ENCODE measurements around the gene PM20D1. TPM values are rescaled to one million over a fixed set of nuclear protein-coding genes. Genes with fewer than 3 reads are reported as not detected.

PM20D1 gene
- total RNA-seq, 2 experiments from 2014 or later: 0.94 to 1.0 TPM

DNA sequence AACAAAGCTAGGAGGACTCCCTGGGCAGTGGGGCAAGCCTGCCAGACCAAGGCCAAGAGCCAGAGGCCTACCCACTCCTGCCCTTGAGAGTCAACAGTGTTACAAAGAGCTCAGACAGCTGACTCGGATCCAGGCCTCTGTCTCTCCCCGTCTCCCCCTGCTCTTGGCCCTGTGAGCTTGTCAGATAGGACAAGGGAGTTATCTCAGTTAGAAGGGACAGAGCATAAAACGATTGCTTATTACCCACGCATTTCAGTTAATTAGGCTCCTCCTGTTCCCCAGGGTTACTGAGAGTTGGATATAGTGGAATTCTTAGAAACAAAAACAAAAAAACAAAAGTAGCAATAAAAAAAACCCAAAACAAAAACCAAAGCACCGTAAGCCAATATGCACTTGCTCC, 38.3 kb downstream of the PM20D1 start:
- Mint-ChIP-seq H3K27ac (peak overlapping the region; percentile 89), H3K36me3 (ENCODE audit: low read depth) (peaks cover 10% of the 10 kb centered on the region), H3K9me3 (no peaks in the 10 kb centered on the region), H3K4me1 (peaks cover 39% of the 10 kb centered on the region), H3K4me3 (peak overlapping the region; percentile 79), H3K27me3 (peaks cover 9% of the 10 kb centered on the region)
- CTCF ChIA-PET: interaction anchor here (0.7 to 1.8 kb wide), 6 partner anchors 12 to 415 kb away, joined by 3 to 5 read pairs (median 3); no protein-coding TSS in a partner anchor
- POLR2A ChIA-PET: interaction anchor here (0.8 kb wide), 1 partner anchor 63 kb away, joined by 3 read pairs; no protein-coding TSS in a partner anchor
- no peak for DNase-seq

DNA sequence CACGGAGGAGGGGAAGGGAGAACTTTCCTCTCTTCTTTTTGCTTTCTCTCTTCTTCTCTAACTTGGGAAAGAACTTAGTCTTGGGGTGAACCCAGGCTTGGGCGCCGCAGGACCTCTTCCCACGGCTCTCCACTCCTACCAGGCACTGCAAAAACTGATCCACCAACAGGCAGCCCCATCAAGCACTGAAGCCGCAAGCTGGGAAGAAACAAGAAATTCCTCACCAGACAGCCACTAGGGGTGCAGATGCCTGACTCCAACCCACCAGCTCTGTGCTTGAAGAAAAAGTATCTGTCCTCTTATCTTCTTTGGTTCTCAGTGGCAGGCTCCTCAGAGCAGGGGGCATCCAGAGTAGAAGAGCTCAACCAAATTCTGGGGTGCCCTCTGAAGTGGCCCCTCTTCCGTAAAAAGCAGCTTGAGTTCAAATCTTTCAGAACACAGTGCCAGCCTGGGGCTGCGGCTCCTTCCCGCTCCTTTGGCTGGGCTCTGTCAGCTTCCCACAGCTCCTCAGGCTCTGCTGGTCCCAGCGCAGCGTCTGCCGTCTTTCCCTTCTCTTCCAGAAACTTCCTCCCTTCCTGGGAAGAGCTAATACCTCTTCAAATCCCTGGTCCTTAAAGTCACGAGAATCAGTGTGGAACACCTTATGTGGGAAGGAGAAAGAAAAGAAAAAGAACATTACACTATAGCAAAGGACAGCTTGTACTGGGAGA, 39.3 kb downstream of the PM20D1 start:
- no peak for DNase-seq
- H3K27me3 Mint-ChIP-seq: peaks cover 9% of the 10 kb centered on the region
- H3K36me3 Mint-ChIP-seq (ENCODE audit: low read depth): peaks cover 10% of the 10 kb centered on the region
- peaks cover 49% of the 10 kb centered on the region for H3K4me1 Mint-ChIP-seq
- ChIA-PET POLR2A (interaction anchor here (0.6 kb wide), 1 partner anchor 78 kb away, joined by 3 read pairs; no protein-coding TSS in a partner anchor), CTCF (interaction anchor here (0.6 to 1.8 kb wide), 4 partner anchors 11 to 414 kb away, joined by 3 to 5 read pairs (median 4); no protein-coding TSS in a partner anchor)
- H3K27ac Mint-ChIP-seq: no peak overlapping the region
- no peaks in the 10 kb centered on the region for H3K9me3 Mint-ChIP-seq
- no peak overlapping the region for H3K4me3 Mint-ChIP-seq

DNA sequence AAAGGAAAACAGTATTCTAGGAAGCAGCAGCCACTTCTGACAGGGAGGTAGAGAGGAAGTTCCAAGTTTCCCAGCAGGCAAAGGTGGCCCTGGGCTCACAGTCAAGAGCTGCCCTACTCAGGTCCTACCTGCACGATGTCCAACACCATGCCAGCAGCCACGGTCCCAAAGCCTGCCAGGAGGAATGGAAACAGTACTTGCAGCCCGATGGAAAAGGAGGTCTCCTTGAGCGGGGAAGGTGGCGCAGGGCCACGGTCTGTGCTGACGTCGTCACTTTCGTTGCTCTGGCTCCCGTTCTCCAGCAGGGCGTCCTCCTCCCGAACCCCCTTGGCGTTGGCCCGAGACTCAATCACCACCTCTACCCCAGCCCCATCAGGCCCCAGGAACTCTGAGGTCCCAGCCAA, 40.0 kb downstream of the PM20D1 start:
- Mint-ChIP-seq H3K4me3 (no peak overlapping the region), H3K27ac (no peak overlapping the region), H3K36me3 (ENCODE audit: low read depth) (peaks cover 10% of the 10 kb centered on the region), H3K9me3 (no peaks in the 10 kb centered on the region), H3K4me1 (peaks cover 56% of the 10 kb centered on the region), H3K27me3 (peaks cover 9% of the 10 kb centered on the region)
- DNase-seq: no peak
- ChIA-PET POLR2A (no interaction called here), CTCF (interaction anchor here (1.8 kb wide), 1 partner anchor 28 kb away, joined by 5 read pairs; no protein-coding TSS in a partner anchor)

DNA sequence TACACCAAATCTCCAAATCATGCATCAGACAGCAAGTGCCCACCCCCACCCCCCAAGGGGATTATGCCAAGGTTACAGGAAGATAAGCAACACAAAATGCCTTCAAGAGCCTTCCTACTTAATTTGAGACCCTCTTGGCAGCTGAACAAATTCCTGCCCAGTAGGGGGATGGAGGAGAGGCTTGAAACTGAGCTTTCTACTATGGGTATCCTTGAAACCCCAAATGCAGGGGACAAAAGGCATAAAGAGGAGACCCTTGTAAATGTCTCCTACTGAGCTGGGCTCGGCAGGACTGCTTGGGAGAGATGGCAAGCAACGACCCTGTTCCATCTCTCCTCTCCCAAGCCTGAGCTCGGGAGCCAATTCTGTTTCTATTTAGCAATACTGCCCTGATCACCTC, 40.5 kb downstream of the PM20D1 start:
- Mint-ChIP-seq H3K4me1 (peaks cover 60% of the 10 kb centered on the region), H3K9me3 (no peaks in the 10 kb centered on the region), H3K4me3 (no peak overlapping the region), H3K36me3 (ENCODE audit: low read depth) (peaks cover 10% of the 10 kb centered on the region), H3K27me3 (peaks cover 6% of the 10 kb centered on the region), H3K27ac (no peak overlapping the region)
- CTCF ChIA-PET: interaction anchor here (1.1 kb wide), 1 partner anchor 18 kb away, joined by 3 read pairs; no protein-coding TSS in a partner anchor
- POLR2A ChIA-PET: no interaction called here
- DNase-seq: no peak

DNA sequence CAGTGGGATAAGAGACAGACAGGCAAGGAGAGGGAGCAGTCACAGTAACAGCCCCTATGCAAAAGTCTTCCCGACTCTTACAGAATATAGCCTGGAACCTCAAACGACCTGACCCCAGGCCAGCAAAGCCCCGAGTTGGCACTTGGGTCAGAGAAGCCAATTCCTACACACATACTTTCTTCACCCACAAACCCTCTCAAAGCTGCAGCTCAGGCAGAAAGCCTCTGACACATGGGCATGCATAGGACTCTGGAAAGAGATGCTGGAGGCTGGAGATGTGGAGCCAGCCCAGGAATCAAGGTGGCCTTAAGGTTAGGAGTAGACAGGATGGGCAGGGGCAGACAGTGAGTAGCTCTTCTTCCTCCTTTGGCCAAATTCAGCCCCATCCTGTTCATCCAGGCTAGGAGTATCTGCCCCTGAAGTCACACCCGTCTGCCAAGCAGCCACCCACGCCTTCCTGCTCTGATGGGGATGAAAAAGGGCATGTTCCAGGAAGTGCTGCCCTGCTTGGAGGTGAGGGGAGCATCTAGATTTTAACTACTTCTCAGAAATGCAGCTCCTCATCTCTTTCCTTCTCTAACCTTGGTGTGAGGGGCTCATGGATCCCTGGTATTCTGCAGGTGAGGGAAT, 44.7 kb downstream of the PM20D1 start:
- ChIA-PET POLR2A (no interaction called here), CTCF (interaction anchor here (0.6 to 3.0 kb wide), 9 partner anchors 10 to 281 kb away, joined by 3 to 10 read pairs (median 3); no protein-coding TSS in a partner anchor)
- Mint-ChIP-seq H3K27ac (peak overlapping the region; percentile 67), H3K36me3 (ENCODE audit: low read depth) (peaks cover 7% of the 10 kb centered on the region), H3K9me3 (no peaks in the 10 kb centered on the region), H3K4me1 (peaks cover 35% of the 10 kb centered on the region), H3K4me3 (no peak overlapping the region), H3K27me3 (no peaks in the 10 kb centered on the region)
- DNase-seq: peak; percentile 23

DNA sequence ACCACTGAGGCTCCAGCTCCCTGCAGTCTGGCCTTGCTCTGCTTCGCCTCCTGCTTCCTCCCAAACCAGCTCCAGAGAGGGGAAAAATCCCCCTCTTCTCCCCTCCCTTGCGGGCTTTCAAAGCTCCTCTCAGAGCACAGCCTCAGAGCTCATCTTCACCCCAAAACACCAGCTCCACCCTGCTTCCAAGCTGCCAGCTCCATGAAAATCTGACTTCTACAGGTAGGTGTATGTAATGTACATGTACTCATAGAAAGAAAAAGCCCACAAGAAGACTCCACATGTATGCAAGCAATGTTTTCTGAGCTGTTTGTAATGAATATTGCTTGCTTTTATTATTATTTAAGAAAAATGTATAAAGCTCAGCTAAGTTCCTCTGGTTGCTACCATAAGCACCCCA, 45.3 kb downstream of the PM20D1 start:
- no peak for DNase-seq
- Mint-ChIP-seq H3K4me3 (no peak overlapping the region), H3K36me3 (ENCODE audit: low read depth) (peaks cover 4% of the 10 kb centered on the region), H3K27ac (peak overlapping the region; percentile 67), H3K4me1 (peaks cover 35% of the 10 kb centered on the region), H3K9me3 (no peaks in the 10 kb centered on the region), H3K27me3 (no peaks in the 10 kb centered on the region)
- ChIA-PET POLR2A (no interaction called here), CTCF (interaction anchor here (0.6 to 3.0 kb wide), 10 partner anchors 9 to 280 kb away, joined by 3 to 10 read pairs (median 3); no protein-coding TSS in a partner anchor)

DNA sequence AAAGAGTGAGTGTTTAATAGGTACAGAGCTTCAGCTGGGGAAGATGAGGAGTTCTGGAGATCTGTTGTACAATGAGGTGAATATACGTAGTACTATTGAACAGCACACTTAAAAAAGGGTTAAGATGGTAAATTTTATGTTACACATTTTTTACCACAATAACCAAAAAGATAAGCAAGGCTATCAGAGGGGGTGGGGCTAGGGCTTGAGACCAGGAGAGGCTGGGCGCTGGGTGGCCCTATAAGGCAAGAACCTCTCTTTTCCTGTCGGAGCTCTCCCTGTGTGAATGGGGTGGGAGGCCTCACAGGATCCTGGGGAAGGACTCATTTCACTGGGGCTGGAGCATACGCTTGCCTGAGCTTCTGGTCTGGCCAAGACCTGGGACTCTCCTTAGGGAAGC, 45.9 kb downstream of the PM20D1 start:
- ChIA-PET CTCF (interaction anchor here (1.1 to 1.6 kb wide), 6 partner anchors 9 to 213 kb away, joined by 3 to 7 read pairs (median 3); no protein-coding TSS in a partner anchor), POLR2A (no interaction called here)
- H3K9me3 Mint-ChIP-seq: no peaks in the 10 kb centered on the region
- peaks cover 30% of the 10 kb centered on the region for H3K4me1 Mint-ChIP-seq
- no peak for DNase-seq
- H3K27ac Mint-ChIP-seq: no peak overlapping the region
- H3K27me3 Mint-ChIP-seq: no peaks in the 10 kb centered on the region
- no peak overlapping the region for H3K4me3 Mint-ChIP-seq
- peaks cover 2% of the 10 kb centered on the region for H3K36me3 Mint-ChIP-seq (ENCODE audit: low read depth)

DNA sequence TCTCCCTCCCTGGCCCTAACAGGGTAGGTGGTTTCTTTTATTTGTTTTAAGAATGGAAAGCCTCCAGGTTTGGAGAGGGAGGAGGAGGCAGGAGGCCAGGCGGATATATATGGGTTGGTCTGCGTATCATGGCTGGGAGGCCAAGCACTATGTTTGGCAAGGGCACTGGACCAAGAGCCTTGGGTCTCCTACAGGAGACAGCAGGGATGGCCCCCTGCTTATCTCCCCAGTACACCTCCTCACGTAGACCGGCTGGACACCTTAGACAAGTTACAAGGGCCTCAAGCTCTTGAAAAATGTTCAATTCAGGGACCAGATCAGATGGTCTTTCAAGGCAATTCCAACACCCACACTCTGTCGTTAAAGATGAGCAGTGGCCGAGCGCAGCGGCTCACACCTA, 47.9 kb downstream of the PM20D1 start:
- Mint-ChIP-seq H3K27ac (no peak overlapping the region), H3K27me3 (no peaks in the 10 kb centered on the region), H3K36me3 (ENCODE audit: low read depth) (peaks cover 2% of the 10 kb centered on the region), H3K9me3 (no peaks in the 10 kb centered on the region), H3K4me3 (no peak overlapping the region), H3K4me1 (peaks cover 28% of the 10 kb centered on the region)
- POLR2A ChIA-PET: no interaction called here
- DNase-seq: no peak
- CTCF ChIA-PET: interaction anchor here (1.2 kb wide), 3 partner anchors 9 to 16 kb away, joined by 4 to 5 read pairs (median 5); no protein-coding TSS in a partner anchor

DNA sequence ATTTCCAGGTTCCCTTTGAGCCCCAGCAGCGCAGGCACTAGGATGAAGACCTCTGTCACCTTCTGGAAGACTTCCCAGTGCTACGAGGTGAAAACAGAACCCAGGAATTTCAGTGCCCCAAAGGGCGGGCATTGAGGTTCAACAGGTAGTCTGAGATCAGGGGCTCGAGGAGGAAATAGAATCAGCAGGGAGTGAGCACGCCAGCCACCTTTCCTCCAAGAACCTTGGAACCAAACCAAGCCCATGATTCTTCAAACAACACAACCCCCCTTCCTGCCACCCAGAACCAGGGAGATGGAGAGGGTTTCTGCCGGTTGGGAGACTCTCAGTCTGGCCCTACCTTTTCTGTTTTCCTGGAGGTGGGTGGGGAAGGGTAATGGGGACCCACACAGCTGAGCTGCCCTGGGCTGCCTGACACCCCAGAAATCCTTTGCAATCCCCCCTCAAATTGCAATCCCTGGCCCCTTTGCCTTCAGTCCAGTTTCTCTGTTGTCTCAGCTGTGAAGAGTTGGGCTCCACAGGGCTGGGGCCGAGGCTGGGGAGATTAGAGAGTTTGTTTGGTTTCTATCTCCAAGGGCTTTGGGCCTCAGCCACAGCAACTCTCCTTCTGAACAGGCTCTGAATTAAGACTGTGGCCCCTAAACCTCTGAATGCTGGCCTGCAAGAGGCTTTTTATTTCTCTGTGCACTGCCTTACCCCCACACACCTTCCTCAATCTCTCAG, 48.8 kb downstream of the PM20D1 start:
- Mint-ChIP-seq H3K27me3 (no peaks in the 10 kb centered on the region), H3K9me3 (no peaks in the 10 kb centered on the region), H3K4me3 (no peak overlapping the region), H3K4me1 (peaks cover 20% of the 10 kb centered on the region), H3K27ac (no peak overlapping the region), H3K36me3 (ENCODE audit: low read depth) (peaks cover 2% of the 10 kb centered on the region)
- DNase-seq: no peak
- ChIA-PET CTCF (interaction anchor here (0.6 to 1.2 kb wide), 4 partner anchors 8 to 69 kb away, joined by 4 to 5 read pairs (median 5); no protein-coding TSS in a partner anchor), POLR2A (no interaction called here)

DNA sequence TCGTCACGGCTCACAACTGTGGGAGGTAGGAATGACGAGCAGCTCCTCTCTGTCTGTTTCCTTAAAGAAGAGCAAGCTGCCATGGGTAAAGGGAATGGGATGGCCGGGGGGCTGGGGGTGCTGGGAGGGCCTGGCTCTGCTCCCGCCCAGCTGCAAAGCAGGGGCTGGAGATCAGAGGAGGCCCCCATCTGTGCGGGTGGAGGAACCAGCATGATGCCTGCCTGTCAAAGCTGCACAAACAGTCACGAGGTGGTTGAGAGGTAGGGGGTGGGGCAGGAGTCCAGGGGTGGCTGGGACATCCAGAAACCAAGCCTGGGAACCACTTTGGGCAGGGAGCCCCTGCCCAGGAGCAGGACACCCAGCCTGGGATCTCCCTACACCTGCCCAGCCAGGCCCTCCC, 49.5 kb downstream of the PM20D1 start:
- H3K27me3 Mint-ChIP-seq: no peaks in the 10 kb centered on the region
- H3K4me3 Mint-ChIP-seq: no peak overlapping the region
- ChIA-PET CTCF (interaction anchor here (0.6 kb wide), 1 partner anchor 70 kb away, joined by 5 read pairs; no protein-coding TSS in a partner anchor), POLR2A (no interaction called here)
- DNase-seq: no peak
- H3K4me1 Mint-ChIP-seq: peaks cover 13% of the 10 kb centered on the region
- no peaks in the 10 kb centered on the region for H3K9me3 Mint-ChIP-seq
- H3K27ac Mint-ChIP-seq: no peak overlapping the region
- peaks cover 2% of the 10 kb centered on the region for H3K36me3 Mint-ChIP-seq (ENCODE audit: low read depth)

DNA sequence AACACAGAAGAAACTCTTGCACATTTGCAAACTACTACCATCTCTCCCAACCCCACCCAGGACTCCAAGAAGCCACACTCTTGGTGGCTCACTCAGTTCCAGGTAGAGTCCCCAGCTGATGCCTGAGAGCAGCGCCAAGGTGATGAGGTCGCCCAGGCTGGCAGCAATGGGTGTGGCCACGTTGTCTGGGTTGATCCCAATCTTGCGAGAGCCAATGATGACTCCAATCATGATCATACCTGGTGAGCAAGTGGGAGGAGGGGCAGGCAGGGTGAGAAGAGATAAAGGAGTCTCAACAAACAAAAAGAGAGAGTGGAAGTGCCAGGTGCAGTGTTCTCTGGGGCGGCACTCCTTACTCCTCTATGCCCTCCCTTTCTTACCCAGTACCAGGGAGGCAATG, 51.4 kb downstream of the PM20D1 start:
- peaks cover 4% of the 10 kb centered on the region for H3K4me1 Mint-ChIP-seq
- H3K9me3 Mint-ChIP-seq: no peaks in the 10 kb centered on the region
- H3K27ac Mint-ChIP-seq: no peak overlapping the region
- ChIA-PET POLR2A (no interaction called here), CTCF (no interaction called here)
- no peak for DNase-seq
- no peak overlapping the region for H3K4me3 Mint-ChIP-seq
- H3K36me3 Mint-ChIP-seq (ENCODE audit: low read depth): peaks cover 2% of the 10 kb centered on the region
- H3K27me3 Mint-ChIP-seq: no peaks in the 10 kb centered on the region

DNA sequence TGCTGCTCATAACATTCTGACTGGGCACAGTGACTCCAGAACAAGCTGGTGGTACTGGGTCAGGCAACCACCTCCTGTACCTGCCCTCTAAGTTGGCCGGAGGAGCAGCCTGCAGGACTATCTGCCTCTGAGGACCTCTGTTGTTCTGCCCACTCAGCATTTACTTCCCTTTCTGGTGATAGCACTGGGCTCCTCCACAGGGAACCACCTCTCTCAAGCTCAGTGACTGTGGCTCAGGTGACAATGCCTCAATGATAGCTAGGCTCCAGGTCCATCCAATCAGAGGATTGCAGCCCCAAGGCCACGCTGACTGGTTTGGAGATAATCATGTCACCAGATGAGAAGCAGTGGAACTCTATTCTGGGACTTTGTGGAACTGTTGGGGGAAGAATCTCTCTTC, 52.8 kb downstream of the PM20D1 start:
- no peaks in the 10 kb centered on the region for H3K9me3 Mint-ChIP-seq
- DNase-seq: no peak
- H3K36me3 Mint-ChIP-seq (ENCODE audit: low read depth): peaks cover 2% of the 10 kb centered on the region
- H3K27ac Mint-ChIP-seq: no peak overlapping the region
- no peaks in the 10 kb centered on the region for H3K27me3 Mint-ChIP-seq
- CTCF ChIA-PET: interaction anchor here (0.8 to 1.5 kb wide), 4 partner anchors 10 to 138 kb away, joined by 3 to 5 read pairs (median 4); no protein-coding TSS in a partner anchor
- no peak overlapping the region for H3K4me3 Mint-ChIP-seq
- POLR2A ChIA-PET: no interaction called here
- H3K4me1 Mint-ChIP-seq: peaks cover 4% of the 10 kb centered on the region
